Measurements from ENCODE around the gene ADD3. TPM values are rescaled to one million over a fixed set of nuclear protein-coding genes. Genes with fewer than 3 reads are reported as not detected.

ADD3 gene
- polyA plus RNA-seq, 3 donors: 94.8 to 126 (median 111) TPM

GRCh38 chr10:110091830-110092229 lies 84.0 kb downstream of the ADD3 start:
- peaks cover 5 to 13% of the 10 kb centered on the region in 2 donors for H3K36me3 Mint-ChIP-seq
- no peak for DNase-seq
- no peak overlapping the region for H3K27ac Mint-ChIP-seq
- no peak overlapping the region for H3K9ac ChIP-seq (ENCODE audit: insufficient read depth, low read length, poor library complexity, severe bottlenecking)
- H3K4me3 ChIP-seq (replicated peaks in 1 of 3; ENCODE audit: low read depth in 2 of 3, low read length in 3 of 3): no peak overlapping the region
- H4K20me1 ChIP-seq (ENCODE audit: insufficient read depth, low read length): no peaks in the 10 kb centered on the region
- H3K27ac ChIP-seq (ENCODE audit: low read depth in 1 of 2, low read length in 2 of 2): no peak overlapping the region
- peaks cover 8 to 12% of the 10 kb centered on the region in 2 donors for H3K4me1 ChIP-seq (ENCODE audit: control insufficient read depth in 1 of 2, insufficient read depth in 2 of 2, low read length in 2 of 2)
- peaks cover 60% of the 10 kb centered on the region for H3K79me2 ChIP-seq (ENCODE audit: insufficient read depth, low read length)
- WGBS (ENCODE audit: insufficient coverage): no CpG with 5 or more reads among the region's 2 CpGs
- no peak overlapping the region for H2AFZ ChIP-seq (ENCODE audit: insufficient read depth, low read depth, low read length, poor library complexity, severe bottlenecking)
- H3K27me3 Mint-ChIP-seq (ENCODE audit: low read depth in 3 of 3): no peaks in the 10 kb centered on the region
- no peaks in the 10 kb centered on the region for H3K9me3 ChIP-seq (replicated peaks in 1 of 2; ENCODE audit: control insufficient read depth in 1 of 2, insufficient read depth in 1 of 2, low read length in 2 of 2)
- H3K4me2 ChIP-seq (replicated peaks; ENCODE audit: extremely low read depth, low read length, poor library complexity, severe bottlenecking): no peak overlapping the region
- H3K36me3 ChIP-seq (replicated peaks in 1 of 2; ENCODE audit: control insufficient read depth in 1 of 2, insufficient read depth in 2 of 2, low read length in 2 of 2): no peaks in the 10 kb centered on the region
- no peaks in the 10 kb centered on the region for H3K27me3 ChIP-seq (ENCODE audit: control insufficient read depth in 2 of 2, insufficient read depth in 2 of 2, low read length in 2 of 2)
- H3K4me1 Mint-ChIP-seq: peaks cover 13% of the 10 kb centered on the region
- intact Hi-C loops (cut with micrococcal nuclease): no loop called here
- H3K4me3 Mint-ChIP-seq: no peak overlapping the region
- peaks cover 0 to 2% (median 0%) of the 10 kb centered on the region in 7 donors for H3K9me3 Mint-ChIP-seq
- TF ChIP-seq, protein P1, sequence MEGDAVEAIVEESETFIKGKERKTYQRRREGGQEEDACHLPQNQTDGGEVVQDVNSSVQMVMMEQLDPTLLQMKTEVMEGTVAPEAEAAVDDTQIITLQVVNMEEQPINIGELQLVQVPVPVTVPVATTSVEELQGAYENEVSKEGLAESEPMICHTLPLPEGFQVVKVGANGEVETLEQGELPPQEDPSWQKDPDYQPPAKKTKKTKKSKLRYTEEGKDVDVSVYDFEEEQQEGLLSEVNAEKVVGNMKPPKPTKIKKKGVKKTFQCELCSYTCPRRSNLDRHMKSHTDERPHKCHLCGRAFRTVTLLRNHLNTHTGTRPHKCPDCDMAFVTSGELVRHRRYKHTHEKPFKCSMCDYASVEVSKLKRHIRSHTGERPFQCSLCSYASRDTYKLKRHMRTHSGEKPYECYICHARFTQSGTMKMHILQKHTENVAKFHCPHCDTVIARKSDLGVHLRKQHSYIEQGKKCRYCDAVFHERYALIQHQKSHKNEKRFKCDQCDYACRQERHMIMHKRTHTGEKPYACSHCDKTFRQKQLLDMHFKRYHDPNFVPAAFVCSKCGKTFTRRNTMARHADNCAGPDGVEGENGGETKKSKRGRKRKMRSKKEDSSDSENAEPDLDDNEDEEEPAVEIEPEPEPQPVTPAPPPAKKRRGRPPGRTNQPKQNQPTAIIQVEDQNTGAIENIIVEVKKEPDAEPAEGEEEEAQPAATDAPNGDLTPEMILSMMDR (IDR thresholded peaks at IDR 0.05): no peak

DNA sequence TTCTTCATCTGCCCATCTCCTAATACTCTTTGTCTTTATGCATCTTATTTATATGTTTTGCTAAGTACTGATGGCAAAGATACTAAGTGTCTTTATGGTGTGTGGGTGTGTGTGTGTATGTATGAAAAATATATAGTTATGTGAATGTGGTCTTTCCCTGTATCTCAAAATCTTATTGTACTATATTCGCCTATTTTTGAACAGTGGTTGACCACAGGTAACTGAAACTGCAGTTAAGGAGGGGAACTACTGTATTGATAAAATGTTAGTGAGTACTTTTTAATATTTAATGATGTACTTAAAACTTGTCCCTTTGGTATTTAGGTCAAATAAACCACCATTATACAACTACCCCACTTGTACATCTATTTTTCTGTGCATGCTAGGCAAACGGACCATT lies 85.9 kb downstream of the ADD3 start:
- Histone ChIP-seq H3K9me3 (replicated peaks in 1 of 2; ENCODE audit: control insufficient read depth in 1 of 2, insufficient read depth in 1 of 2, low read length in 2 of 2) (no peaks in the 10 kb centered on the region), H3K4me3 (replicated peaks in 1 of 3; ENCODE audit: low read depth in 2 of 3, low read length in 3 of 3) (no peak overlapping the region), H3K27ac (ENCODE audit: low read depth in 1 of 2, low read length in 2 of 2) (no peak overlapping the region), H3K36me3 (replicated peaks in 1 of 2; ENCODE audit: control insufficient read depth in 1 of 2, insufficient read depth in 2 of 2, low read length in 2 of 2) (no peaks in the 10 kb centered on the region), H3K9ac (ENCODE audit: insufficient read depth, low read length, poor library complexity, severe bottlenecking) (no peak overlapping the region), H3K4me1 (ENCODE audit: control insufficient read depth in 1 of 2, insufficient read depth in 2 of 2, low read length in 2 of 2) (peaks cover 4 to 6% of the 10 kb centered on the region in 2 donors), H3K27me3 (ENCODE audit: control insufficient read depth in 2 of 2, insufficient read depth in 2 of 2, low read length in 2 of 2) (no peaks in the 10 kb centered on the region), H4K20me1 (ENCODE audit: insufficient read depth, low read length) (no peaks in the 10 kb centered on the region), H2AFZ (ENCODE audit: insufficient read depth, low read depth, low read length, poor library complexity, severe bottlenecking) (no peak overlapping the region), H3K4me2 (replicated peaks; ENCODE audit: extremely low read depth, low read length, poor library complexity, severe bottlenecking) (no peak overlapping the region), H3K79me2 (ENCODE audit: insufficient read depth, low read length) (peaks cover 62% of the 10 kb centered on the region)
- H3K27ac Mint-ChIP-seq: no peak overlapping the region
- intact Hi-C loops (cut with micrococcal nuclease): no loop called here
- H3K4me1 Mint-ChIP-seq: peaks cover 8% of the 10 kb centered on the region
- TF ChIP-seq, protein P1 (IDR thresholded peaks at IDR 0.05): no peak
- no CpG with 5 or more reads among the region's 2 CpGs for WGBS (ENCODE audit: insufficient coverage)
- H3K9me3 Mint-ChIP-seq: peaks cover 0 to 2% (median 0%) of the 10 kb centered on the region in 7 donors
- no peak overlapping the region for H3K4me3 Mint-ChIP-seq
- H3K27me3 Mint-ChIP-seq (ENCODE audit: low read depth in 3 of 3): no peaks in the 10 kb centered on the region
- peaks cover 0 to 13% of the 10 kb centered on the region in 2 donors for H3K36me3 Mint-ChIP-seq
- no peak for DNase-seq

Data from CD14-positive monocyte (primary cell).